Measurements from ENCODE around the gene AADACL2.
"Not testable (repeated sequence)": the region's sequence is repeated elsewhere in the genome, so short reads cannot be mapped to it uniquely, and the experiment has no call there.

The AADACL2 gene

DNA sequence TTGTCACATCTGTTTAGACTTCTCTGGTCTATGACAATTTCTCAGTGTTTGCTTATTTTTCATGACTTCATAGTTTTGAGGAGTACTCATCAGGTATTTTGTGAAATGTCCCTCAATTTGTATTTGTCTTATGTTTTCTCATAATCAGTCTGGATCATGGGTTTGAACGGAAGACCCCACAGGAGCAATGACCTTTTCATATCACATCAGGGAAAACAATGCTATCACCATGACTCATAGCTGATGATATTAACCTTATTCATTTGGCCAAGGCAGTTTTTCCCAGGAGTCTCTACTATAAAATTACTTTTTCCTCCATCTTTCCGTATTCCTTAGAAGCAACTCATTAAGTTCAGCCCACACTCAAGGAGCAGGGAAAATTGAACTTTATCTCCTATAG, 32.7 kb downstream of the AADACL2 start:
- no peak for DNase-seq (ENCODE audit: low spot score)

DNA sequence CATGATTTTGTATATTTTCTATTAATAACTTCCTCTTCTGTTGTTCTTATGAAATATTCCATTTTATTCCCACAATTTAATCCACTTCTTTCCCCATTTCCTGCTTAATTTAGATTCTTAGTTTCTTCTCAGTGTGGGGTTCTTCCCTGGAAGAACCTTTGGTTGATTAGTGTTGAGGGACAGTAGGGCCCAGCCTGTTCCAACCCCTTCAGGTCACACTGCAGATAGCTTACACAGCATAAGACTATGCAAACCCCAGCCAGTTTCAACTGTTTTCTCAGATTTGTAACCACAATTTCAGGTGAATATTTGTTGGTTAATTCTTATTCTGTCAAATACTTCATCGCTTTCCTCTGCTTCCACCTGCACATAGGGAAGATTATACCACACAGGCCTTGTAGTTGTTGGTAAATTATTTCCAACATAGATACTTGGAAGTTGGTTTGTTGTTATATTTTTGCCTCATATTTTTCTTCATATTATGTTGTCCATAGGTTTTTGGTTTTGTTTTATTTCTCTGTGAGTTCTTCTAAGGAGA, 34.7 kb downstream of the AADACL2 start:
- no peak for DNase-seq (ENCODE audit: low spot score)

DNA sequence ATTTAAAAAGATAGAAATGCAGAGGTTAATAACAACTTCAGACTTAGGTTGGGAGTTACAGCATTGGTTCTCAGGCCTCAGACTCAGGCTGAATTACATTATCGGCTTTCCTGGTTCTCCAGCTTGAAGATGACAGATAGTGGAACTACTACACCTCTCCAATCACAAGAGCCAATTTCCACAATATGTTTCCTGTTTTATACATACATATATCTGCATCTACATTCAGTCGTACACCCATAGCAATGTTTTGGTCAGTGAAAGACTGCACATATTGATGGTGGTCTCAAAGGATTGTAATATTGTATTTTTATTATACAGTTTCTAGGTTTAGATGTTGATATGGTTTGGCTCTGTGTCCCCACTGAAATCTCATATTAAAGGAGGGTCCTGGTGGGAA, 35.4 kb downstream of the AADACL2 start:
- no peak for DNase-seq (ENCODE audit: low spot score)

DNA sequence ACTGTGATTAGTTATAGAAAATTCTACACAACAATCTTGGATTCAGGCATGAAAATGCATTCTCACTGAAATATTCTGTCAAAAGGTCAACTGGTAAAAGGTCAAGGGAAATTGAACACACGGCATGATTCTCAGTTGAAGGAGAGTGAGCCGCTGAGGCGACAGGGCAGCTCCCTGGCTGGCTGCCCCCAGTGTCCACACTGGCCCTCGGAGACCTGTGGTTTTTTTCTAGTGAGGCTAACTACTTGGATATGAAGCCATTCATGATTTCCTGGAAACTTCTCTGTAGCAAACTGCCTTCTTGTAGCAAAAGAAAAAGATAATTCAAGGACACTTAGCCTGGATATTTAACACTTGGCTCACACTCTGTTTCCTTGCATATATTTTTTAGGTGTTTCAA, 37.2 kb downstream of the AADACL2 start:
- no peak for DNase-seq (ENCODE audit: low spot score)

DNA sequence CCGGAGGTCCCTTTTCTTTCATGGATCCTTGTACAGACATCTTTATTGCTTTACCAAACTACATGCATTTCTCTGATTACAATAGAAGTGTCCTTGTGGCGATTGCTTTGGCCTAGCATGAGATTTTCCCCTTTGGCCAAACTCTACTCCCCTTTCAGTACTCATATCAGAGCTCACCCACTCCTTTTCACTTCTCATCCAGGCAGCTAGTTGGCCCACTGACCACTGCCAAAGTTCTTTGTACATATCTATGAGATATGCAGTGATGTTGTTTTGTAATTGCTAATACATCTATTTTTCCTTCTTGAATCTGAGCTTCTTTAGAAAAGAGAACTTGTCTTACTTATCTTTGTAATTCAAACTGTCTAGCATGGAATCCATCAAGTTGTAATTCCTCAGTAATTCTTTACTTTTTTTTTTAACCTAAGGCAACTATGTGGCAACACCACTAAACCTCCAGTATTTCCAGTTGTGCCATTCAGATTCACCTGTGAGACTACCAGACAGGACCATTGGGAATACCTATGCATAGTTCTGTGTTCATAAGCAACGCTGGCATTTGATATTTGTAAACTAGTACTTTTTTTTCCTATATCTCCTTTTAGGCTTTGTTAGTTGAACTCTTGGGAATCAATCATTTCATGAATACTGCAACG, 39.2 kb downstream of the AADACL2 start:
- no peak for DNase-seq (ENCODE audit: low spot score)

DNA sequence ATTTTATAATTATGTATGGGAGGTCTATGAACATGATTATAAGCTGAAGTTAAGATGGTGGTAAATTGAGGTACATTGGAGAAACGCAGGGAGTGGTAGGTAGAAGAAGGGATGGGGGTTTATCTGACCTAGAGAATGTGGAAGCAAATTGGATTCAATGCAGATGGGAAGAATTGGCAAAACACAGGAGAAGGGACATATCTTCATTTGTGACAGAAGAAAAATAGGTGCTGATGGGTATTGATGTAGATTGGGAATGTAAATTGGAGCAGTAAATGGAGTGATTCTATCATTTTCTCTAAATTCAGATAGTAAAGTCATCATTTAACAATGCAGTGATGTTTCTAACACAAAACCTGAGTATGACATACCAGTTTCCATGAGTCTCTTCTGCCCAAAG, 40.5 kb downstream of the AADACL2 start:
- DNase-seq (ENCODE audit: low spot score), result no peak

DNA sequence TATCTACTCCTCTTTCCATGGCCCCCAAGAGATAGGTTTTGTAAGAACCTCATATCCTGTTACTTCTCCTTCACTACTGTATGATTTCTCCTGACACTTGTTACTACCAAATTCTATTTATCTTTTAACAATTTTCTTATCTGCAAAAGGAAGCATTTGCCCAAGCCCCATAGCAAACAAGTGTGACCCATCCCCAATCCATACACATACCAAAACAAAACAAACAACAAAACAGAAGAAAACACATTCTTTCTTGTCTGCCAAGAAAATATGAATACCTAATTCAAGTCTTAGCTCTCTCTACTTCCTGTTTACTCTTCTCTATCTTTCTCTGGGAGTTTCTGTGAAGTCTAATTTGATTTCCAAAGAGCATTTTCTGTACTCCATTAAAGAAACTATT, 41.2 kb downstream of the AADACL2 start:
- DNase-seq (ENCODE audit: low spot score), result no peak

DNA sequence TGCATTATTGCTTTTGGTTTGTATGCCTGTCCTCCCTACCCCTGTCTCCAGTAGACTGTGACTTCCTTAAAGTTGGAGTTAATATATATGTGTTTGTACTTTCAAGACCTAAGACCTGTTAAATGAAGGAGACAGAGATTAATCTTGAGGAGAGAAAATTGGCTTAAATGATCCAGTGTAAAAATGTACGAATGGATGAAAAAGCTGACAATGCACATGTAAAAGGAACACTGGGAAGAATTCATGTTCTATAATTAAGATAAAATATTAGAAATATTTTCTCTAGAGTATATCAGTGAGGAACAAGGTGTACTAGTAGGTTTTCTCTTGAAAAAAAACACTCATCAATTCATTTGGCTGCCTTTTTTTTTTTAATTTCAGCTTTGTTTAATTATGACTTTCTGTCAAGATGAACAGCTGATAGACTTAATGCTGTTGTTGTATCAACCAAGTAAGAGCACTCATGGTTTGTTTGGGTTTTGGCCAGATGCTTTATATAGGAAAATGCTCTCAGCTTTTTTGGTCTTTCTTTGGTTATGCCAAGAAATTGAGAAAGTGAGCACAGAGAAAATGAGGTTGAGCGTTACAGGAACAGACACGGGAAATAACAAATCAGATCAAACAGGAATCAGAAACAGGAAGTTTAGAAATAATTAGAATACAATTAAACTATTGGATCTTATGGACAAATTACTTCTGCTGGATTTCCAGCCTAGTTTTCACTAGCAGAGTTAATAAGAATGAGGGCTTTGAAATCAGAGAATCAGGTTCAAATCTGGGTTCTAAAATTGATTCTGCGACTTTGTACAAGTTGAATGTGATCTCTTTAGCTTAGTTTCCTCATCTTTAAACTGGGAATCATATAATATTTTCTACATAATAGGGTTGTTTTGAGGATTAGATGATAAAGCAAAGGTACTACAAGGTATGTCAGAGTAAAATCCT, 41.9 kb downstream of the AADACL2 start:
- DNase-seq (ENCODE audit: low spot score), result no peak

DNA sequence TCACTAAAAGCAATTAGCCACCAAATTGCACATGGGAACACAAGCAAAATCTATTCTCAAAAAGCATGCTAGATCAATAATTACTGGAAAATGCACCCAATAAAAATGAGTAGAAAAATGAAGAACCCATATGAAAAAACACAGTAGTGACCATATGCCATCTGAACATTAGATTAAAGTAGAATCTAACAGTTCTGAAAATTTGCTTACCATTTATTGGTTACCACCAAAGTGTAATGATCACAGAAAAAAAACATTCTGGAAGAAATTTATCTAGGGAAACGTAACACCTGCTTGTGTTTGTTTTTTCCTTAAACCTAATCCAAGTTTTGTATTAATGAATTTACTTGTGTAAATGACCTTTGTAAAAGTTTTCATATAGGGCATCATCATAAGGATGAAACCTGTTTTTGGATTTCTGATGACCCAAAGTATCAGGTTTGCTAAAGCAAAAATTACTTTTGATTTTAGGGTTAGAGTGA, 42.6 kb downstream of the AADACL2 start:
- no peak for DNase-seq (ENCODE audit: low spot score)

DNA sequence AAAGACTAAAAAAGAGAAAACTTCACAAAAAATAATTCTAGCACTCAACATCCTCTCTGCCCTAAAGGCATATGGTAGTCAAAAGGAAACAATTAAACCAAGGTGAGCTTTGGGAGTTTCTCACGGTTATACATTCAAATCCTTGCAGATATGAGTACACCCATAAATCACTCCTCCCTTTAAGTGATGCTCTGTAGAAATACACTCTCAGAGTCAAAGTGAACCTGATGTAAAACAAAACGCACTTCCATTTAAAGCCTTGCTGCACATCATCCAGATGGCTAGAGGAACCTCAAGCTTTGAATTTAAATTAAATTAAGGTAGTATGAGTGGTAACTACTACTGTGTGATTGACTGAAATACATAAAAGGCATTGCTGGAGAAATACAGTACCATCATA, 44.2 kb downstream of the AADACL2 start:
- DNase-seq (ENCODE audit: low spot score), result no peak

DNA sequence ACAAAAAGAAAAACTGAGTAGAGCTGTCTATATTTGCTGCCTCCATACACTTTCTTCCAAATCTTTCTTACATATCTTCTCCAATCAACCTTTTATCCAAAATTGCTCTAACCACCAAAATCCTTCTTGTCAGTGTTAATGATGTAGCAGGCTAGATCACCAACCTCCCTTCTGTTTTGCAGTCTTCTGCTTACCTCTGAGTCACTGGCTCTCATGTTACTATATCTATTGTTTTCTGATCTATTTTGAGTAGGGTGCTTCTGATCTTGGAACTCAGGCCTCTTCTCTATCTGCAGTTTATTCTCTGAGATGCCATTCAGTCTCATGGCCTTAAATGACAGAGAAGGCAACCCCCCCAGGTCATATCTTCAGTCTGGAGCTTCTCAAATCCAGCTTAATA, 53.9 kb downstream of the AADACL2 start:
- no peak for DNase-seq (ENCODE audit: low spot score)

DNA sequence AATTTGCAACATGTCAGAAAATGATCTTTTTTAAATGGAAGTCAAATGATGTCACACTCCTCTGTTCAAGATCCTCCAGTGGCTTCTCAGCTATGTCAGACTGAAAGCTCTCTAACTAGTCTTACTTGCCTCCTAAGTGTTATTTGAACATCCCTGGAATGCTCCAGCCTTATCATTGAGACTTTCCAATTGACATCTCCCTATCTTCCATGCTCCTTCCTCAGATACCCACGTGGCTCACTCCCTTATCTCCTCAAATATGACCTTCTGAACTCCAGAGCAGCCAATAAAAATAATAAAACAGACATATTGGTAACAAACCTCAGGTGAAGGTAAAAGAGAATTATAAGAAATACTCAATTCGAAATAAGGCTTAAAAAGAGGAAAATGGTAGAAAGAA, 54.7 kb downstream of the AADACL2 start:
- DNase-seq (ENCODE audit: low spot score), result no peak

DNA sequence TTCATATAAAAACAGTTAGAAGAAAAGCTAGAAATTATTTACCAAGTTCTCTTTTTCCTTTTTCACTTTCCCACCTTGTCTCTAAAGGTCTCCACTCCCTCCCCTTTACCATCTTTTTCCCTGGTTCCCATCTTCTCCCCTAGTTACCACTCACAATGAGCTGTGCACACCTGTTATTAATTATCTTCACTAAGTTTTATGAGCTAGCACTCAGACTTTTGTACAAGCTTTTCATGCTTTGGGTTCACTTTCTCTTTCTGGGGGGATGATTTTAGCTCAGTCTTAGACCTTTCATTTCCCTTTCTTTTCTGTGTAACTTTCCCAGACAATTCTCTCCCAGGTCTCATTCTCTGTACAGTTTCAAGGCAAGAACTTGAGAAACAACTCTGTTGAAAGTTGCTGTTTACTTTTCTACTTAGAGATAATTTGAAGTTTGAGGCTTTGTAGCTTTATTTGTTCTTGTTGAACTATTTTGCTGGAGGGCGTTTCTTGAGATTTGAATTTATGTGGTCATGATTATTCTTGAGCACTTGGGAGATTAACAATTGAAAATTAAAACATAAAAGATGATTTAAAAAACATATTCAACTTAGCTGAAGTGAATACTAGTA, 56.2 kb downstream of the AADACL2 start:
- DNase-seq (ENCODE audit: low spot score), result no peak

DNA sequence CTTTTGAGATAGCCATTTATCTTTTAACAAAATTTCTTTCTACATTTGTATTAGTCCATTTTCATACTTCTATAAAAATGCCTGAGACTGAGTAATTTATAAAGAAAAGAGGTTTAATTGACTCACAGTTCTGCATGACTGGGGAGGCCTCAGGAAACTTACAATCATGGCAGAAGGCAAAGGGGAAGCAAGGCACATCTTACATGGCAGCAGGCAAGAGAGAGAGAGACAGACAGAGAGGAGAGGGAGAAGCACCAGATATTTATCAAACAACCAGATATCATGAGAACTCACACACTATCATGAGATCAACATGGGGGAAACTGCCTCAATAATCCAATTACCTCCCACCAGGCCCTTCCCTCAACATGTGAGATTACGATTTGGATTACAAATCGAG, 57.0 kb downstream of the AADACL2 start:
- not testable (repeated sequence) for DNase-seq (ENCODE audit: low spot score)

DNA sequence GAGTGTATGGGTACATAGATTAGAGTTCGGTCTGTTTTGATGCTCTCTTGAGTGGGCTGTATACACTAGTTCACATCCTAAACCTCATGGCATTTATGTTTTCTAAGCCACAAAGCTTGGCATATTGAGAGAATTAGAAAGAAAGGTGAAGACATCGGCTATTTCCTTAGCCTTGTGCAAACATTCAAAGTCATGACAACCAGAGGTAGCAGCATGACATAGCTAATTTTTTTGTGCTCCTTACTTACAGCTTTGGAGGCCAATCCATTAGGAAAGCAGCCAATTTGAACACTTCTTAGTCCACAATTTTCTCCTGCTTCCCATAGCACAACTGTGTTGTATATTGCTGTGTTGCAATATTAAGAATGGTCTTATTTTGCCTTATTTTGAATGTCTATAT, 58.7 kb downstream of the AADACL2 start:
- no peak for DNase-seq (ENCODE audit: low spot score)

DNA sequence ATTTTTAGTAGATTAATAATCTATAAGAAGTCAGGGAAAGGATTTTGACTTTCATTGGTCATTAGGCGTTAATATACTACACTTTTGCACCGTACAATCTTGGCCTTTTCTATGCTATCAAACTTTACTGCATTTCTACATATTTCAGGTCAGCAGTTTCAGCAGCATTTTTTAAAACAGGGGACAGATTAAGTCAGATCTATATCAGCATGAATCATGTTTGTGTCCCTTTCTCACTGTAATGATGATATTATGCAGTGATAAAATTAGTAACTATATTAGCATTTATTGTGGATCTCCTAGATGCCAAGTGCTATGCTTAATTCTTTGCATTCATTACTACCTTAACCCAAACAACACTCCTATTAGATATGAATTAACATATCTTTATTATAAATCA, 59.9 kb downstream of the AADACL2 start:
- DNase-seq (ENCODE audit: low spot score), result no peak

DNA sequence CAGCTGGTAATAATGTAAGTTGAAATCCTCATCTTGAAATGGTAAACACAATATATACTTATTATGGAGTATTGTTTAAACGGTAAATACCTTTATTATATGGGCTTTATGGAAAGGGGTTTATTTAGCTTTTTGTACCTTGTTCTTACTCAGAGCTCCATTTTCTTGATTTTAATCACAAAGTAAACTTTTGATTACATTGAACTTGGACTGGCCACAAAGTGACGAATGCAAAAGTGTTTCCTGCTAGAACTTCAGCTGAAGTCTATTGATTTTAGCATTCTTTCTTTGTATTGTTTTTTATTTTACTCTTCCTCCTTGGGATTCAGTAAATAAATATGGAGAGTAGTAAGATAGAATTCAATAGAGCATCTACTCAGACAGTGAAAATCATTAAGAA, 60.4 kb downstream of the AADACL2 start:
- no peak for DNase-seq (ENCODE audit: low spot score)

DNA sequence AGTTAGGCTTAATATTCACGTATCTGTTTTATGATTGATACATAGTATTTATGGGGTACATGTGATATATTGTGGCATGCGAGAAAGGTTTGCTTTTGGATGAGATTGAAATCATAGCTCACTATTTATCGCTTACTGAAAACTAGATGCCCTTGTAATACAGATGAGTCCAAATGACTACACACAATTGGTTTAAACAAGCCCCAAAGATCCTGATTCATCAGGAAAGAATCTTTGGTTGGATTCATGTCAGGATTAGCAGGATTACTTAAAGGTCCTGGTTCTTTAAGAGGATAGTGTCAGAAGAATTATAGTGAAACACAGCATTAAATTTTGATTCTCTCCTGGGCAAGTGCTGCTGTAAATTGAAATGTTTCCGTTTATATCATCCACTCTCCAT, 61.5 kb downstream of the AADACL2 start:
- no peak for DNase-seq (ENCODE audit: low spot score)

DNA sequence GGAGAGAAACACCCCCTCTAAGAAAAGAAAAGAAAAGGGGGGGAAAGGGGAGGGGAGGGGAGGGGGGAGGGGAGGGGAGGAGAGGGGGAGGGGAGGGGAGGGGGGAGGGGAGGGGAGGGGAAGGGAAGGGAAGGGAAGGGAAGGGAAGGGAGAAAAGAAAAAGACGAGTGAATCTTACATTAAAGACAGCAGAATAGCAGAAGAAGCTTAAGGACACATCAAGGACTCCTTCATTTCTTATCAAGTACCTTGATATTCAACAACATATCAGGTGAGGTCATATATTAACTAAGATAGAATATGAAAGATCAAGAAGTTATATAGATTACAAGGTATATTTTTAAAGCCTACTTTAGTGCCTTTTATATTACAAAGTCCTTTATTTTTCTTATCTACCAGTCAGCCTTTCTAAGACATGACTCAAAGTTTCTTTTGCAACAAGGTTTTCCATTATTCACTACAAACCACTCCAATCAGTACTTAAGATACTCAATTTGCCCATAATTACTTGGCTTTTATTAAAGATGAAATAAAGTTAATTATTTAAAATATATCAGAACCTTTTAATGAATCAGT, 62.5 kb downstream of the AADACL2 start:
- no peak for DNase-seq (ENCODE audit: low spot score)

DNA sequence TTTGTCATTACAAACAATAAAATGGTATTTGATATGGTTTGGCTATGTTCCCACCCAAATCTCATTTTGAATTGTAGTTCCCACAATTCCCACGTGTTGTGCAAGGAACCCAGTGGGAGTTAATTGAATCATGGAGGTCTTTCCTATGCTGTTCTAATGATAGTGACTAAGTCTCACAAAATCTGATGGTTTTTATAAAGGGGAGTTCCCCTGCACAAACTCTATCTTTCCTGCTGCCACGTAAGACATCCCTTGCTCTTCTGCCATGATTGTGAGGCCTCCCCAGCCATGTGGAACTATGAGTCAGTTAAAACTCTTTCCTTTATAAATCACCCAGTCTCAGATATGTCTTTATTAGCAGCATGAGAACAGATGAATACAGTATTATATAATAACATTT, 64.7 kb downstream of the AADACL2 start:
- no peak for DNase-seq (ENCODE audit: low spot score)

DNA sequence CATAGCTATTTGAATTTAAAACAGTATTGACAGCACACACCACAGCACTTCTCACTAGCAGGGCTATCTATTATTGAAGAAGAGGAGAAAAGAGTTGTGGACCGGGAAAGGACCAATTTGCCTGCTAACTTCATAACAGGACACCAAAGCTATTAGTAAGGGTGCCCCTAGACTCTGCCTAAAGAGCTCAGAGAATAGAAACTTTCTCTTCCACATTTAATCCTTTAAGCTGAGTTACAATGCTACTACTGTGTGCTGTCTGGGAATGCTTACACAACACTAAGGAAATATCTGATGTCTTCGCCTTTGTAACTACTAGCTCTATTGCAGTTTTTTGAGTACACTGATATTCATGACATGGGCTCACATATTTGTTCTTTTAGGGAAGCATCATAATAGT, 66.7 kb downstream of the AADACL2 start:
- DNase-seq (ENCODE audit: low spot score), result no peak

DNA sequence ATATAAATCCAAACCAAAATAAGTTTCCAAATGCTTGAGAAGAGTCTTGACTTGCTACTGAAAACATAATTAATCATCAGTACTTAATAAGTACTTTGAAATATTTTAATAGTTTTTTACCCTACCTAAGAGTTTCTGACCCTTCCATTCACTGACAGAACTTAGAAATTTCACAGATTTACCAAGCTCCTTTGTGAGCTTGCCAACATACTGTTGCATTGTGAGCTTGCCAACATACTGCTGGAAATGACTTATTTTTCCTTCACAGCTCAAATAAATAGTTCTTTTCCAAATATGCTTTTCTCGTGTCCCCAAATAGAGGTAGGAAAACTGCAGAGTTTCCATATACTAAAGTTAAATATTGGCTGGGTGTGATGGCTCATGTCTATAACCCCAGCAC, 70.5 kb downstream of the AADACL2 start:
- no peak for DNase-seq (ENCODE audit: low spot score)
